Cardiac muscle cell (in vitro differentiated cells and primary cell): Measurements from ENCODE around the gene MYBPC2. TPM values are rescaled to one million over a fixed set of nuclear protein-coding genes. Genes with fewer than 3 reads are reported as not detected.

Experiments
- DNase-seq, 2 donors: peaks; one replicate each; pipeline versions ENCODE4 v3.0.0 to v3.0.0-alpha.2; 2010 to 2017; ENCODE audit warnings: low read depth in 1 of 2, low spot score in 1 of 2
- H3K27ac ChIP-seq: fragments of 200-600 bp; sonication (generic); 2 replicates; pipeline ENCODE4 v1.5.1; 2016
- H3K27me3 ChIP-seq: fragments of 200-600 bp; sonication (generic); 2 replicates; pipeline ENCODE4 v1.6.0; 2016; ENCODE audit warnings: control low read depth
- H3K36me3 ChIP-seq: fragments of 200-600 bp; sonication (generic); 2 replicates; pipeline ENCODE4 v1.5.1; 2016; ENCODE audit warnings: control low read depth
- H3K4me1 ChIP-seq: fragments of 200-600 bp; sonication (generic); 2 replicates; pipeline ENCODE4 v1.8.1; 2017; ENCODE audit warnings: low read depth, mild to moderate bottlenecking, mixed run types
- H3K4me3 ChIP-seq: fragments of 200-600 bp; sonication (generic); 2 replicates; pipeline ENCODE4 v1.5.1; 2016; ENCODE audit warnings: mild to moderate bottlenecking
- H3K9me3 ChIP-seq: fragments of 200-600 bp; sonication (generic); 2 replicates; pipeline ENCODE4 v1.5.1; 2017; ENCODE audit warnings: low read depth, mild to moderate bottlenecking, control low read depth
- polyA plus RNA-seq: library from polyadenylated mRNA; unstranded; fragments of >200 nt; fragmentation: Nextera tagmentation; extraction: Ambion mirVana; gene quantifications from 2 replicates; pipeline ENCODE4 v1.2.1, GENCODE V29; 2016
- total RNA-seq: library from RNA; depleted of rRNA; stranded (reverse); fragments of >200 nt; gene quantifications from 2 replicates; pipeline ENCODE4 v1.2.3, GENCODE V29; 2016
- TF ChIP-seq, protein P1 (sequence below): IDR thresholded peaks from 2 replicates; pipeline ENCODE4 v1.5.1; 2012; ENCODE audit warnings: low read depth, mild to moderate bottlenecking, low read length

MYBPC2 gene
- total and polyA plus RNA-seq, 2 experiments from 2014 or later: 0.18 to 0.31 TPM

DNA sequence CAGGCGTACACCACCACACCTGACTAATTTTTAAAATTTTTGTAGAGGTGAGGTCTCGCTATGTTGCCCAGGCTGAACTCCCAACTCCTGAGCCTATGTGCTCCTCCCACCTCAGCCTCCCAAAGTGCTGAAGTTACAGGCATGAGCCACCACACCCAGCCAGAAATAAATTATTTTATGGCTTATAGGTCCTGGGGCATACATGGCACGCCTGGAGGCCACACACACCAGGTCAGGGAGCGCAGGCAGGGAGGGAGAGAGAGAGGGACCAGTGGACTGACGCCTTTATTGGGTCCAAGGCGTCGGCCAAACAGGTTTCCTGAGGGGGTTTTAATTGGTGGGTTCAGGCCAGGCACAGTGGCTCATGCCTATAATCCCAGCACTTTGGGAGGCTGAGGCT lies 7.1 kb upstream of the MYBPC2 start:
- Histone ChIP-seq H3K4me1 (peaks cover 4% of the 10 kb centered on the region), H3K4me3 (no peak overlapping the region), H3K36me3 (no peaks in the 10 kb centered on the region), H3K9me3 (no peaks in the 10 kb centered on the region), H3K27ac (no peak overlapping the region), H3K27me3 (no peaks in the 10 kb centered on the region)
- TF ChIP-seq, protein P1, sequence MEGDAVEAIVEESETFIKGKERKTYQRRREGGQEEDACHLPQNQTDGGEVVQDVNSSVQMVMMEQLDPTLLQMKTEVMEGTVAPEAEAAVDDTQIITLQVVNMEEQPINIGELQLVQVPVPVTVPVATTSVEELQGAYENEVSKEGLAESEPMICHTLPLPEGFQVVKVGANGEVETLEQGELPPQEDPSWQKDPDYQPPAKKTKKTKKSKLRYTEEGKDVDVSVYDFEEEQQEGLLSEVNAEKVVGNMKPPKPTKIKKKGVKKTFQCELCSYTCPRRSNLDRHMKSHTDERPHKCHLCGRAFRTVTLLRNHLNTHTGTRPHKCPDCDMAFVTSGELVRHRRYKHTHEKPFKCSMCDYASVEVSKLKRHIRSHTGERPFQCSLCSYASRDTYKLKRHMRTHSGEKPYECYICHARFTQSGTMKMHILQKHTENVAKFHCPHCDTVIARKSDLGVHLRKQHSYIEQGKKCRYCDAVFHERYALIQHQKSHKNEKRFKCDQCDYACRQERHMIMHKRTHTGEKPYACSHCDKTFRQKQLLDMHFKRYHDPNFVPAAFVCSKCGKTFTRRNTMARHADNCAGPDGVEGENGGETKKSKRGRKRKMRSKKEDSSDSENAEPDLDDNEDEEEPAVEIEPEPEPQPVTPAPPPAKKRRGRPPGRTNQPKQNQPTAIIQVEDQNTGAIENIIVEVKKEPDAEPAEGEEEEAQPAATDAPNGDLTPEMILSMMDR: no peak
- DNase-seq: no peak

DNA sequence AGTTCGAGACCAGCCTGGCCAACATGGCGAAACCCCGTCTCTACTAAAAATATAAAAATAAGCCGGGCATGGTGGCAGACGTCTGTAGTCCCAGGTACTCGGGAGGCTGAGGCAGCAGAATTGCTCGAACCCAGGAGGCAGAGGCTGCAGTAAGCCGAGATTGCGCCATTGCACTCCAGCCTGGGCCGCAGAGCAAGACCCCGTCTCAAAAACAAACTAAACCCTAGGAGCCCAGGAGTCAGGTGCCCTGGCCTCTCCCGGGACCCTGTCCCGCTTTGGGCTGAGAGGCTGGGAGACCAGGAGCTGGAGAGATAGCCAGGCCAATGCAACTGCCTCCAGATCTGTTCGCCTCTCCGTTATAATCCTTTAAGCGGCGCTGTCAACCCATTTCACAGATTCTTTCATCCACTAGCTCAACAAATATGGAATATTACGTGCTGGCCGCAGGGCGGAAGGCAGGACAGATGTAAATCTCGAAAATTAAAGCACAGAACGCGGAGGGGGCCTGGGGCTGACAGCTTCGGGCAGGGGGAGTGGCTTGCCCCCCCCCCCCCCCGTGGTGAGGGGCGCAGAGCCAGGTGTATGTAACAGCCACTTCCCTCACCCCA lies 5.3 kb upstream of the MYBPC2 start:
- H3K27ac ChIP-seq: no peak overlapping the region
- H3K27me3 ChIP-seq: no peaks in the 10 kb centered on the region
- TF ChIP-seq, protein P1: no peak
- no peaks in the 10 kb centered on the region for H3K36me3 ChIP-seq
- H3K4me1 ChIP-seq: peaks cover 5% of the 10 kb centered on the region
- DNase-seq: no peak
- H3K9me3 ChIP-seq: no peaks in the 10 kb centered on the region
- H3K4me3 ChIP-seq: no peak overlapping the region

DNA sequence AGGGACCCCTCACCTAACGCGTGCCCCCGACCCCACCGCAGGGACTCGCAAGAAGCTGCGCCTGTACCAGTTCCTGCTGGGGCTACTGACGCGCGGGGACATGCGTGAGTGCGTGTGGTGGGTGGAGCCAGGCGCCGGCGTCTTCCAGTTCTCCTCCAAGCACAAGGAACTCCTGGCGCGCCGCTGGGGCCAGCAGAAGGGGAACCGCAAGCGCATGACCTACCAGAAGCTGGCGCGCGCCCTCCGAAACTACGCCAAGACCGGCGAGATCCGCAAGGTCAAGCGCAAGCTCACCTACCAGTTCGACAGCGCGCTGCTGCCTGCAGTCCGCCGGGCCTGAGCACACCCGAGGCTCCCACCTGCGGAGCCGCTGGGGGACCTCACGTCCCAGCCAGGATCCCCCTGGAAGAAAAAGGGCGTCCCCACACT lies 4.7 kb upstream of the MYBPC2 start:
- Histone ChIP-seq H3K4me3 (no peak overlapping the region), H3K27me3 (no peaks in the 10 kb centered on the region), H3K4me1 (peaks cover 9% of the 10 kb centered on the region), H3K36me3 (no peaks in the 10 kb centered on the region), H3K9me3 (no peaks in the 10 kb centered on the region), H3K27ac (no peak overlapping the region)
- DNase-seq: peak; percentile 34 to 93
- TF ChIP-seq, protein P1: no peak

DNA sequence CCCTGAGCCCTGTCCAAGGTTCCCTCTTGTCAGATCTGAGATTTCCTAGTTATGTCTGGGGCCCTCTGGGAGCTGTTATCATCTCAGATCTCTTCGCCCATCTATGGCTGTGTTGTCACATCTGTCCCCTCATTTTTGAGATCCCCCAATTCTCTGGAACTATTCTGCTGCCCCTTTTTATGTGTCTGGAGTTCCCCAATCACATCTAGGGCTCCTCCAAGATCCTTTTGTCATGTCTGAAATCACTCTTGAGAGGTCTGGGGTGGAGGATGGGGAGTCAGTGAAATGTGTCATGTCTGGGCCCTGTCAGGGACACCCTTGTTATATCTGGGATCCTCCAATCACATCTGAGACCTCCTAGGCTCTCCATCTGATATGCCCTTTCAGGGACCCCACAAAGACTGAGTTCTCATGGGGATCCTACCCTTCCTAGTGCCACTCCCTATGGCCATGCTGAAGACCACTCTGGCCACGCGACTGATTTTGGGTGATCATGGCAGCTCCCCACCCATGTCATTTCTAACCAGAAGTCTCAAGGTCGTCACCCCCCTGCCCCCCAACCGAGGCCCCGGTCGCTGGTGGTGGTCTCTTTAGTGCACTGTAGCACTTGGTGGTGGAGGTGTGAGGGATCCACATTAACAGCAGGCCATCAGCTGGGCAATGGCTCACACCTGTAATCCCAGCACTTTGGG lies 3.8 kb upstream of the MYBPC2 start:
- Histone ChIP-seq H3K27ac (no peak overlapping the region), H3K36me3 (no peaks in the 10 kb centered on the region), H3K4me1 (peaks cover 9% of the 10 kb centered on the region), H3K4me3 (no peak overlapping the region), H3K9me3 (no peaks in the 10 kb centered on the region), H3K27me3 (no peaks in the 10 kb centered on the region)
- DNase-seq: no peak
- TF ChIP-seq, protein P1: no peak

DNA sequence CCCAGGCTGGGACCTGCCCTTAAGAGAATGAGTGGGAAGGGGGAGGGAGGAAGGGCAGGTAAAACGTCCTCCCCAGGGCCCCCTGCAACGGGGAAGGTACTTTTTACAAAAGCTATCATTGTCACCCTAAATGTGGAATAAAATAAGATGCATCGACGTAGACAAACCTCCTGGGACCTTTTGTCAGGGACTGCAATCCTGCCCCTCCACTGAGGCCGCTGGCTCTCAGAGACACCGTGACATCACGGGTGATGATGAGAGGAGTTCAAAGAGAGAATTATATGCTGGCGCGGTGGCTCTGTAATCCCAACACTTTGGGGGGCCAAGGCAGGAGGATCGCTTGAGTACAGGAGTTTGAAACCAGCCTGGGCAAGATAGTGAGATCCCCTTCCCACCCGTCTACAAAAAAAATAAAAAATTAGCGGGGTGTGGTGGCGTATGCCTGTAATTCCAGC lies 1.8 kb upstream of the MYBPC2 start:
- Histone ChIP-seq H3K27me3 (no peaks in the 10 kb centered on the region), H3K36me3 (no peaks in the 10 kb centered on the region), H3K4me1 (peaks cover 9% of the 10 kb centered on the region), H3K9me3 (no peaks in the 10 kb centered on the region), H3K27ac (no peak overlapping the region), H3K4me3 (no peak overlapping the region)
- TF ChIP-seq, protein P1: no peak
- DNase-seq: no peak
